Measurements from ENCODE around the gene ABCB8. TPM values are rescaled to one million over a fixed set of nuclear protein-coding genes. Genes with fewer than 3 reads are reported as not detected.

The ABCB8 gene
- total and polyA plus RNA-seq, 2 of the 4 experiments (the other 2 are of a cell fraction), result 16.3 to 26.8 TPM

DNA sequence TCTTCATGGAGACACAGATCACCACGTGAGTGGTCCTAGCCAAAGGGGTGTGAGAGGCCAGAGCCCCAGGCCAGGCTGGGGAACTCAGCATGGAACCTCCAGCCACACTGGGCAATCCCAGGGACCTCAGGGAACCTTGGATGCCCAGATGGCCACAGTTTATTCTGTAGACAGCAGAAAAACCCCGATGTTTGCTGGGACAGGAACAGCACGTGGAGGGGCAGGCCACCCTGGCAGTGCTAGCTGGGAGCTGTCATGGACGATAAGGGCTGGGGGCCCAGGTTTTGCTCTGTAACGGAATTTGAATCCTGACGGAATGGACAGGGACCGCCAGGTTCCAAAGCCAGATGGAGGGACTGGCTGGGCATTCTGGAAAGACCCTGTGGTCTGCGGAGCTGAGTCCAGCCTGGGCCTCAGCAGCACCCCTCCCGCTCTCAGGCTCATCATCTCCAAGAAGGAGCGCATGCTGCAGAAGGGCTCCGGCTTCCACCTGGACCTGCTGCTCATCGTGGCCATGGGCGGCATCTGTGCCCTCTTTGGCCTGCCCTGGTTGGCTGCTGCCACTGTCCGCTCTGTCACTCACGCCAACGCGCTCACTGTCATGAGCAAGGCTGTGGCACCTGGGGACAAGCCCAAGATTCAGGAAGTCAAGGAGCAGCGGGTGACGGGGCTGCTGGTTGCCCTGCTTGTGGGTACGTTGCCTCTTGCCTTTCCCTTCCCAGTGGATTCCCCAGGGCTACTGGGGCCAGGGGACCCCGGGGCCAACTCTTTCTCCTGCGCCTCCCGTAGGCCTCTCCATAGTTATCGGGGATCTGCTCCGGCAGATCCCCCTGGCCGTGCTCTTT is 46.8 kb downstream of the ABCB8 start (continued):
- no peak for TF ChIP-seq MAFK (IDR thresholded peaks at IDR 0.05; ENCODE audit: low read depth, low read length)

DNA sequence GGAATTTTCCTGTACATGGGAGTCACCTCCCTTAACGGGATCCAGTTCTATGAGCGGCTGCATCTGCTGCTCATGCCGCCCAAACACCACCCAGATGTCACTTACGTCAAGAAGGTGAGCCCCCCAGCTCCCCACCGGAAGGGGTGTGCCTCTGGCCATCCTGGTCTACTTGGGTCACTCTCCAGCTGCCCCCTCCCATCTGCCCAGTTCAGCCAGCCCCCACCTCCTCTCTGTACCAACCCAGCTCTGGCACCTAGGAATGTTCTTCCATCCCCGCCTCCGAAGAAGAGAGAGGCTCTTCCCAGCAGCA is 47.4 kb downstream of the ABCB8 start:
- BruUV-seq (replicated peaks), result no TSS peak
- peaks cover 66% of the 10 kb centered on the region for H3K36me3 ChIP-seq (ENCODE audit: control insufficient read depth, insufficient read depth, low read length)
- 92% methylated on average over 4 of the region's 7 CpGs; no CpG with 5 or more reads in 1 of the 2 experiments for WGBS, 2 experiments (ENCODE audit: extremely low coverage in 2 of 2, insufficient read length in 1 of 2)

More for the DNA sequence above, 47.4 kb downstream of the ABCB8 start:
- peak overlapping the region; percentile 37 for H2AK9ac ChIP-seq (replicated peaks; ENCODE audit: low read depth, low read length, poor library complexity)
- H3K27ac ChIP-seq (ENCODE audit: insufficient read depth, low read length), result no peak overlapping the region
- H3K9me1 ChIP-seq (ENCODE audit: insufficient read depth, low read length), result no peaks in the 10 kb centered on the region
- H3K9me3 ChIP-seq (ENCODE audit: control insufficient read depth, insufficient read depth, low read length), result no peaks in the 10 kb centered on the region
- intact Hi-C loops (cut with micrococcal nuclease) (no loop called here), dilution Hi-C loops (cut with HindIII; ENCODE audit: low sequenced_read_pairs, unreplicated experiment) (no loop called here), in situ Hi-C loops (cut with MboI; ENCODE audit: low sequenced_read_pairs) (no loop called here)
- POLR2A ChIA-PET (ENCODE audit: unreplicated experiment), result no interaction called here
- H2BK120ac ChIP-seq (ENCODE audit: low read depth, low read length), result no peak overlapping the region
- no peak overlapping the region for H2AK5ac ChIP-seq (ENCODE audit: low read depth, low read length)
- H3K79me1 ChIP-seq (ENCODE audit: low read depth in 1 of 2, low read length in 2 of 2), result peaks cover 13 to 60% of the 10 kb centered on the region in 2 experiments; a peak in 3 of 4 replicates
- TF ChIP-seq ELK1 (IDR thresholded peaks at IDR 0.05; ENCODE audit: borderline replicate concordance, low read depth, low read length), result no peak
- no peak for TF ChIP-seq CEBPB (IDR thresholded peaks at IDR 0.05; ENCODE audit: low read depth, low read length)
- TF ChIP-seq FOS (IDR thresholded peaks at IDR 0.05; ENCODE audit: low read depth, low read length), result no peak
- CTCF ChIA-PET, result no interaction called here
- no peak overlapping the region for H3K9ac ChIP-seq (ENCODE audit: low read depth, low read length)
- H2BK5ac ChIP-seq (ENCODE audit: low read depth, low read length, poor library complexity, severe bottlenecking), result no peak overlapping the region
- no peak overlapping the region for H3K56ac ChIP-seq (ENCODE audit: extremely low read depth, insufficient read depth, low read length)
- H3K4me3 ChIP-seq (ENCODE audit: insufficient read depth, low read depth, low read length), result no peak overlapping the region
- peaks cover 8% of the 10 kb centered on the region for H3K4me1 ChIP-seq (ENCODE audit: control insufficient read depth, insufficient read depth, low read length)
- H3K4ac ChIP-seq (ENCODE audit: low read depth, low read length), result no peak overlapping the region
- H4K5ac ChIP-seq (ENCODE audit: low read depth, low read length), result no peak overlapping the region
- H3K23ac ChIP-seq (ENCODE audit: low read depth, low read length), result no peak overlapping the region
- no peak for DNase-seq
- no peak overlapping the region for H2AFZ ChIP-seq (replicated peaks; ENCODE audit: low read length, poor library complexity)
- no peak overlapping the region for H4K91ac ChIP-seq (ENCODE audit: insufficient read depth, low read depth, low read length)
- H2BK15ac ChIP-seq (ENCODE audit: low read depth, low read length), result no peak overlapping the region
- H4K20me1 ChIP-seq (ENCODE audit: insufficient read depth, low read length), result peaks cover 22% of the 10 kb centered on the region
- H3K18ac ChIP-seq (ENCODE audit: low read depth, low read length), result no peak overlapping the region
- H3K14ac ChIP-seq (replicated peaks; ENCODE audit: low read depth, low read length), result no peak overlapping the region
- ATAC-seq (ENCODE audit: low read depth), result no peak
- no peak overlapping the region for H3K4me2 ChIP-seq (ENCODE audit: low read depth, low read length)
- H2BK20ac ChIP-seq (ENCODE audit: low read depth, low read length), result no peak overlapping the region
- no peaks in the 10 kb centered on the region for H3K27me3 ChIP-seq (ENCODE audit: control insufficient read depth, insufficient read depth, low read length)
- H4K8ac ChIP-seq (ENCODE audit: low read depth in 2 of 2, low read length in 2 of 2), result no peak overlapping the region
